HG02885 (cell line): Measurements from ENCODE around the gene OSTM1.

ENCODE experiments used
- ATAC-seq: cut with Tn5 transposase; IDR thresholded peaks from one replicate; pipeline ENCODE4 v1.9.1; 2021; ENCODE audit warnings: mild to moderate bottlenecking; ENCODE audit not compliant: unreplicated experiment, poor library complexity

The OSTM1 gene

DNA sequence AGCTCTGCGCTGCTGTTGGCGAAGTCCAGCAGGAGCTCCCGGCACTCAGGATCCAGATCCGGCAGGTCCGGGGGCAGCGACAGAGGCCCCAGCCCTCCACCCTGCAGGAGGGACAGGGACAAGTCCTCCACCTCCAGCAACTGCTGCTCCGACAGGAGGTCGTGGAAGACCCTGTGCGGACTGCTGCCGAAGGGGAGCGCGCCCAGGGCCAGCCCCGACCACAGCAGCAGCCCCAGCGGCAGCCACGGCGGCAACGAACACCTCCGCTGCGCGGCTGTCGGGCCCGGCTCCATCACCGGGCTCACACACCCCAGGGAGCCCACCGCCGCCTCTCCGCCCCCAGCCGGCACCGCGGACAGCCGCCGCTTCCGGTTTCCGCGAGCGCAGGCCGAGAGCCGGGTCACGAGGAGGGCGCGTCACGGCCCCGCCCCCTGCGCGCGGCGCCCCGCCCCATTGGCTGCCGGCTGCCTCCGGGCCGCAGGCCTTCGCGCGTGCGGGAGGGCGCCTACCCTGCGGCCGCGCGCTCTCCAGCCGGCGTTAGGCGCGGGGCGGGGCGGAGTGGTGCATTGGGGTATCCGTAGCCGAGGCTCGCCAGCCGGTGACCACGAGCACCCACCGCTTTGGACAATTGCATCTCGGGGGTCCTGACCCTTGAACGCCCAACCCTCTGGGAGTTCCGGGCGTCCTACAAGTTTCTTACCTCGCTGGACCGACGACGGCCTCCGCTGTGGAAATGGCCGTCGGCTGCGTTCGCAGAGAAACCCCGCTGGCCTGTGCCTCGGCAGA lies at the start of gene OSTM1:
OSTM1 (minus strand) TSS at position 383 of the 786 bp plus-strand sequence; CDS start at position 293, 90 bp downstream.
- ATAC-seq = peak; percentile 98

DNA sequence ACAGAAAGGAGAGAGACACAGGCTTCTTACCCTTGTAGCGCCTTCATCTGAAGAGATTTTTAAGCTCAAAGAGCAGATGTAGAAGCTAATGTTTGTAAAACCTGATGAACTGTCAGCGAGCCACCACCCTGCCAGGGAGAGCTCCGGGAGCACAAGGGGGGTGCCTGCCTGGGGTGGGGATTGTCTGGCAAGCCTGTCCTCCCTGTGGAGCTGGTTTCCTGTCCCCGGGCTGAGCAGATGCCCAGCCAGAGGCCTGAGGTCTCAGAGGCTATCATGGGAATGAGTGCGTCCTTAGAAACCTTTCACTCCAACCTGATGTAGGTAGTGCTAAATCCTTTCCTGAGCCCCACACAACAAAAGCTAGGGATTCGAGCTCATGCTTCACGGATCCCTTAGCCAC lies 49.4 kb upstream of the OSTM1 start:
- ATAC-seq = no peak

- no peak for ATAC-seq
These were observed 49.0 kb upstream of the OSTM1 start for GRCh38 chr6:108123481-108123929.

DNA sequence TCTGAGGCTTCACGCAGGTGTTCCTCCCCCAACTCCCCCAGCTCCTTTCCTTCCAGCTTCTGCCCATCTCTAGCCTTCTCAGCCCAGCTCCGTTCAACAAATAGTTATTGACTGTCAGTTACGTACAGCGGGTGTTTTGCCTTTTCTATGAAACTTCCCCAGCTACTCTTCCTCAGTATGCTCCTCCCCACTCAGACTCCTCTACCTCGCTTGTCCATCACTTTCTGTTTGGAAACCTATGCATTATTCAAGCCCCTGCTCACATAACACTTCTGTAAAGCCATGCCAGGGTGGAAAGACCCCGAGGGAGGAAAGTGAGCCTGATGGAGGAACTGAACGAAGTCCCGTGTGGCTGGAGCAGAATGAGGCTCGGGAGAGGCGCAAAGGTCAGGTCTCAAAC lies 47.1 kb upstream of the OSTM1 start:
- ATAC-seq = no peak

GRCh38 chr6:108120311-108120710 lies 45.8 kb upstream of the OSTM1 start:
- ATAC-seq = no peak

DNA sequence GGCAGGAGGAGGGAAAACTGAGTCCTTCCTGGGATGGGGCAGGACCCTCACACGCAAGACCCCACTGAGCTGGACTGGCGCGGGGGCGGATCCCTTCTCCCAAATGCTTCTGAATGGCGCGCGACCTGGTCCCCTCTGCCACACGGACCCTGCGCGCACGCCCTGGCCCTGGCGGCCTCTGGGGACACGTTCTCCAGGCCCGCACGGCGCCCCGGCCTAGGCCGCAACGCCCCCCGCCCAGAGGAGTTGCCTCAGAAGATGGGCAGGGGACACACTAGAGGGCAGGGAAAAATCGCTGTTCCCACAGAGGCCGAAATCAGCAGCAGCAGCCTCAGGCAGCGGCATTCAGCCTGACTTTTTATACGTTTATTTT lies 45.2 kb upstream of the OSTM1 start:
- ATAC-seq = no peak

- no peak for ATAC-seq
These were observed 44.5 kb upstream of the OSTM1 start for GRCh38 chr6:108118810-108119768.

DNA sequence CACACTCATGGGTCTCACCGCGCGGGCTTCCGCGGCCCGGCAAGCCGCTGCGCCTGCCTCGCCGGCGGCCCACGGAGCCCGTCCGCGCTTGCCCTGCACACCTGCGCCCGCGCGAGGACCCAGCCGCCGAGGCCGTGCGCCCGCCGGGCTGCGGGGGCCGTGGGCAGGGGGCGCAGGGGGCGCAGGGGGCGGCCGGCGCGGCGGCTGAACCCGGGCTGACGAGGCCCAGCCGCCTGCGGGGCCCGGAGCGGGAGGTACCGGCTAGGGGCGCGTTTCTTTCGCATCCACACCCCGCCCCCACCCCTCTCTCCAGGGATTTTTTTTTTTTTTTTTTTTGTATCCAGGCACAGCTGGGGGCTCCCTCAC lies 43.8 kb upstream of the OSTM1 start:
- ATAC-seq = peak; percentile 16

- ATAC-seq = peak; percentile 67
These were observed 43.2 kb upstream of the OSTM1 start for GRCh38 chr6:108117427-108118358.

GRCh38 chr6:108116546-108117426 lies 42.2 kb upstream of the OSTM1 start:
- ATAC-seq = no peak

GRCh38 chr6:108115598-108116058 lies 41.1 kb upstream of the OSTM1 start:
- ATAC-seq = no peak

DNA sequence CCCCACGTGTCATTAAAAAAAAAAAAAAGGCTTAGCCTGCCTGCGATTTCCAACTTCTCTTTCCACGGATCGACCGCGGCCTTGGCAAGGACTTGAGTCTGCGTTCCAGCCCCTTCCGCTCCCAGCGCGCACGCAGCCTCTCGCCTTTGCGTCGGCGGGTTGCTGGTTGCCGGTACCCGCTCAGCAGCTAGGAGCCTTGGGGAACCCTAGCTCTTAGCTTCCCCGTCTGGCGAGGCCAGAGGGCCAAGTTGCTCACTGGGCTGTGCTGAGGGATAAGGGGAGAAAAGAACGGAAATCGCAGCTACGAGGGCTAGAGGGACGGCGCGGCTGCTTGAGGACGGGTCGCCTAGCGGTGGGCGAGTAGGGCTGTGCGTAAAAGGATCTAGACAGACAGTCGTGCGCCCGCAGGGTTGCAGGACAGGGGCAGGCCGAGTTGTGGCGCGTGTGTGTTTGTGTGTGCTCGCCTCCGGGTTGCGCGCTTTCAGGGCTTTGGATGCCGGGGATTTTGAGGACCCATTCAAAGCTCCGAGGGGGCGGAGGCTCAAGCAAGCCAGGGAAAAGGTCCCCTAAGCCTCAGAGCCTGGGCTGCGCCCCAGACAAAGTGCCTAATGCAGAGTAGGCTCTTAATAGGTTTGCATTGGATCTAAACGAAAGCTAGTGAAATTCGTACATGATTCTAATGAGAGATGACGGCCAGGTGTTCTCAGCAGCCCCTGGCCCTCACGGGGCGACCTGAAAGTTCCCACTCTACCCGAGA lies 40.5 kb upstream of the OSTM1 start:
- no peak for ATAC-seq

GRCh38 chr6:108113557-108114519 lies 39.3 kb upstream of the OSTM1 start:
- ATAC-seq = no peak

GRCh38 chr6:108108374-108108773 lies 33.8 kb upstream of the OSTM1 start:
- ATAC-seq = no peak

DNA sequence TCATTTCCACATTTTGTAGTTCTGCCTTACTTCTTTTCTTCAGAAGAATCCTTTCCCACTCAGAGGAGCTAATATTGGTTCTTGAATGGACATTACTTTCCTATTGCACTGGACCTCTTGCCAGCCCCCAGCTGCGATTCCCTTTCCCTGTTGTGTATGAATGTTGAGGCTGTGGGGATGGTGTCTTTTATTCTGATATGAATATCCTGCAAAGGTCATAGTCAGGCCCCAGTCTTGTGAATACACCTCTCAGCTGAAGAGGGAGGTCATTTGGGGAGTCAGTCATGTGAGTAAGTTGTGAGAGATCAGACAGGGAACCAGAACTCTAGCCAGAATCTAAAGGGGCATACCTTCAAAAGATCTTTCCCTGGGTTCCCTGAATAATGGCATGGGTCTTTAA lies 32.6 kb upstream of the OSTM1 start:
- no peak for ATAC-seq

DNA sequence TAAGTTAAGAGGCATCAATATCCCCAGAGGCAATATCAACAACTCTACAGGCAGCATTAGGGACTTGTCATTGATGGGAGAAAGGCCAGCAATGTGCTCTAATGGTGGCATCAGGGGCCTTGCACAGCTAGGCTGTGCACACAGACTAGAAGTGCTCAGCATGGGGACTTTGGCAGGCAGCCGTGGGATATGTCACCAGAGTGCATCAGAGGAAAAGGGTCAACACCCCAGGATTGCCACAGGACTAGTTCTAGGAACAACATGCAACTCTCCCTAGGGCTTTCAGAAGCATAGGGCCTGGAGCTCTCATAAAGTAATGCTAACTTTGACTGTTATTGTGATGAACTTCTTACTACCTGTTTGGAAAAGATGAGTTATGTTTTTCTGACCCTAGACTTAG lies 32.2 kb upstream of the OSTM1 start:
- no peak for ATAC-seq

DNA sequence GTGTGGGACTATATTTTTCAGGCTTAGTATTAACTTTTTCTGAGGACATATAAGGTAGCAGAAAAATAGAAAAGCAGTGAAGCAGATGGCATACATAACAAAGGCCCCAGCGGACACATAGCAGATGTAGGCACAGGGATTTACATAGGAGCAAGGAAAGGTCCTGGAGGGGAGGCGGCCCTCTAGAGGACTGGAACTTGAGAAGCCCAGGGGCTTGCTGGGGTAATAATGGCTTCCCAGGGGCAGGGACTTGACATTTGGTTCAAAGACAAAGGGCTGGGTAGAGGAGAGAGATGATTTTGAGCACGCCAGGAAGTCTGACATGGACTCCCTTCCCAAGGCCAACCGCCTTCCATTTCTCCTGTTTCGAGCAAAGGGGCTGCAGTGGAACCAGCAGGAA lies 31.7 kb upstream of the OSTM1 start:
- ATAC-seq = no peak
